ENCODE results near the gene SYT13.

SYT13 gene

DNA sequence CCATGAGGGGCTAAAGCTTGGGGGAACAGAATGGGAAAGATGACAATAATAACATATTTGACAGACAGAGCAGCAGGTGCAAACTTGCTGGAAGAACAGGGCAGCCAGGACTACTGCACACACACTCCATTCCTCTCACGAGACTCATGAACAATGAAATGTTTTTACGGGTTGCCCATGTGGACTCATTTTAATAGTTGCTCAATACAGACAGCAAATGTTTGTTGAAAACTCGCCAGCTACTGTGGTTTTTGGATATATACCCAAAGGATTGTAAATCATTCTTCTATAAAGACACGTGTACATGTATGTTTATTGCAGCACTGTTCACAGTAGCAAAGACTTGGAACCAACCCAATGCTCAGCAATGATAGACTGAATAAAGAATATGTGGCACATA, 10.3 kb downstream of the SYT13 start:
- no peak for DNase-seq (ENCODE audit: low read depth in 2 of 3, low spot score in 1 of 3)

DNA sequence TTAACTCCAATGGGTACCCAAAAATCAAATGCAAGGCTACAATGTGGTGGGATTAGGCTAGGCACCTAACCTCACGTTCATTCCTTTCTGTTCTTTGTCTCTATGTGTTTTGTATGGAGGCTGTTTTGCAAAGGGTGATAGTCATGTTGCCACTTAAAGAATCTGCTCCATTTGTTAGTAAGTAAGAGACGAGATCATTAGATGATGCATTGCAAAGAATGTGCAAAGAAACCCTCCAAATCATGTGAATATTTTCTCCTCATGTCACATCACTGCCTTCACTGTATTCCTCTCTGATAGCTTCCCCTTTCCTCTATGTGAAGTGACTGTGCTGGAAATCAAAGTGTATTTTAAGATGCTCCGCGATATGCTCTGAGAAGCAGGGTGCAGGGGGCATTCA, 11.9 kb downstream of the SYT13 start:
- DNase-seq (ENCODE audit: low read depth in 2 of 3, low spot score in 1 of 3): no peak

DNA sequence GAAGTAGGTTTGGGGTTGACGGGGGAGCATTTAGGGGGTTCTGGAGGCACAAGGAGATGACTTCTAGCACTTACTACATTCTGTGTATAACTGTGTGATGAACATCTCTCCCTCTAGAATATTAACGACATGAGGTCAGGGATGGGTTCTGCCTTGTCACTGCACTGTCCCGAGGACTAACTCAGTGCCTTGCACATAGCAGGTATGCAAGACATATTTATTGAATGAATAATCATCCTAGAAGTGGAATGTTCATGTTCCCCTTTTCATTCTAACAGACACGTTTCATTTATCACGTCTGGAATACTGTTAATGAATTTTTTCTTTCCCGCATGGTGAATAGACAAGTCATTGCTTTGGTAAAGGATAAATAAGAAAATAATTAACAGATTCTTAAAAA, 12.6 kb downstream of the SYT13 start:
- no peak for DNase-seq (ENCODE audit: low read depth in 2 of 3, low spot score in 1 of 3)

GRCh38 chr11:45272701-45273100, 13.4 kb downstream of the SYT13 start:
- no peak for DNase-seq (ENCODE audit: low read depth in 2 of 3, low spot score in 1 of 3)

GRCh38 chr11:45270946-45271716, 15.0 kb downstream of the SYT13 start:
- DNase-seq (ENCODE audit: low read depth in 2 of 3, low spot score in 1 of 3): no peak

GRCh38 chr11:45269678-45270077, 16.5 kb downstream of the SYT13 start:
- DNase-seq (ENCODE audit: low read depth in 2 of 3, low spot score in 1 of 3): no peak

DNA sequence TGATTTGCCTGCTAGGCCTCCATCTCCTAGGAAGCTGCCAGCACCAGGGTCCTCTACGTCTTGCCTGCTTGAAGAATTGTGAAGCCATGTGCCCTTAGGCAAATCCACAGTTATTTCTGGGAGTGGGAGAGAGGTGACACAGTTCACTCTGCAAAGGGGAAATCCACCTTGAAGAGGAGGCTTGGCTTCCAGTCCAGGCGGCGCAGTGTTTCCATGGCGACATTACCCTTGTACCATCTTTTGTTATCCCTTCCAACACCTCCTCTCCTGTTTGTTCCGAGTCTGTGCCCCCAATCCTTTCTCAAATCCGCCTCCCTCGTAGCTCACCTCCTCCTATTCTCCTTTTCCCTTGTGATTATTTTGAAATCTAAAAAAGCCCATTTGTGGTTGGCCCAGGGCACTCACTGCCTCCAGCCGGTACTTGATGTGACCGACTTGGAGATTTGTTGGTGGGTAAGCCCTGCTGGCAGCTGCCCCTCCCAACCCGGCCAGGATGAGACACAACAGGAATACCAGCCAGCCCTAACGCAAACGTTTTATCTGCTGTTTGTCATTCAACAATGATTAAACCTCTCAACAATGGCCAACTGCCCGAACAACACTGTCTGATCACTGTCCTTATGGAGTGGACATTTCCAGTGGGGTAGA, 18.4 kb downstream of the SYT13 start:
- DNase-seq (ENCODE audit: low read depth in 2 of 3, low spot score in 1 of 3): no peak

- peak in 2 of 3 donors; percentile 16 to 18 for DNase-seq (ENCODE audit: low read depth in 2 of 3, low spot score in 1 of 3)
Observed at GRCh38 chr11:45267052-45267451, 19.1 kb downstream of the SYT13 start.

- no peak for DNase-seq (ENCODE audit: low read depth in 2 of 3, low spot score in 1 of 3)
Observed at GRCh38 chr11:45266676-45267020, 19.5 kb downstream of the SYT13 start.

DNA sequence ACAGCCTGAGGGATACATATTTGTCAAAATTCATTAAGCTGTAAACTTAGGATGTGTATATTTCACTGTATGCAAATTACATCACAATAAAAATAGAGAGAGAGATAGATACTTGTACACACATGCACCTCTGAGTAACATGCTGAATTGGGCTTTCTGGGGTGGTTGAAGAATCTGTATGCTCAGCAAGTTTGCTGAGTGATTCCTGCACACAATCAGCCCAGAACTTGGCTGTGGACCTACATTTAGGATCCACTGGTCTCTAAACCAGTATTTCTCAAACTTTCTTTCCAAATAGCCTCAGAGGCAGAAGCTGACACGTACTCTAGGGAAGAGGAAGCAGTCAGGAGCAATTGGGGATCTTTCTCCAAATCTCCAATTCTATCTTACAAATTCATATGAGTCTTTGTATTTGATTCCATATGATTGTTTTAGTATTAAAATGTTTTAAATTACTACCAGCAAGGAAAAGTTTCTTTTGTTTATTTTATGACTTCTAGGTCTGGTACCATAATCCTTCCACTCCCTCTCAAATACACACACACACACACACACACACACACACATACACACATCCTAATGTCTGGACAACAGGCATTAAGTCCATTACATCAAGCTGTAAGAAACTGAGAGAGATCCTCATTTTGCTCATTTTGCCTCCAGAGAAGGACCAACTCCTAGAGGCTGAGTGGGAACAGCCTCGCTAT, 20.0 kb downstream of the SYT13 start:
- DNase-seq (ENCODE audit: low read depth in 2 of 3, low spot score in 1 of 3): no peak

DNA sequence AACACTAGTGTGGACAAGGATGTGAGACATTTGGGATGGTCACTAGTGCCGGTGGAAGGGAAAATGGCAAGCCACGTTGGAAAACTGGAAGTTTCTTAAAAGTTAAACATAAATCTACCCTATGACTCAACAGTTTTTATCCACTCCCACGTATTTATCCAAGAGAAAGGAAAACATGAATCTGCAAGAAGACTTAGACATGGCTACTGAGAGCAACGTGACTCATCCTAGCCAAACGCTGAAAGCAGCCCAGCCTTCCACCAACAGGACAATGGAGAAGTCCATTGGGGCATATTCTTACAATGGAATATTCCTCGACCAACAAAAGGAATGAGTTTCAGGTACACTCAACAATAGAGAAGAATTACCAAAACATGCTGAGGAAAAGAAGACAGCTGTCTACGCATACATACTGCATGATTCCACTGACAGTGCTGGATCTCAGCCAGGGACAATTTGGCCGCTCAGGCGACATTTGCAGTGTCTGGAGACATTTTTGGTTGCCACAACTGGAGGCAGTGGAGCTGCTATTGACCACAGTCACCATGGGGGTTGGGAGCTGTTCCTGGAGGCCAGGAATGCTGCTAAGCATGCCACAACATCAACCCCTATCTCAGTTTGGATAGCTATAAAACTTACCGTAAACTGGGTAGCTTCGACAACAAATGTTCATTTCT, 21.2 kb downstream of the SYT13 start:
- DNase-seq (ENCODE audit: low read depth in 2 of 3, low spot score in 1 of 3): no peak

- no peak for DNase-seq (ENCODE audit: low read depth in 2 of 3, low spot score in 1 of 3)
Observed at GRCh38 chr11:45263773-45264172, 22.4 kb downstream of the SYT13 start.

GRCh38 chr11:45262900-45263299, 23.2 kb downstream of the SYT13 start:
- DNase-seq (ENCODE audit: low read depth in 2 of 3, low spot score in 1 of 3): no peak

GRCh38 chr11:45260071-45260470, 26.1 kb downstream of the SYT13 start:
- DNase-seq (ENCODE audit: low read depth in 2 of 3, low spot score in 1 of 3): no peak

DNA sequence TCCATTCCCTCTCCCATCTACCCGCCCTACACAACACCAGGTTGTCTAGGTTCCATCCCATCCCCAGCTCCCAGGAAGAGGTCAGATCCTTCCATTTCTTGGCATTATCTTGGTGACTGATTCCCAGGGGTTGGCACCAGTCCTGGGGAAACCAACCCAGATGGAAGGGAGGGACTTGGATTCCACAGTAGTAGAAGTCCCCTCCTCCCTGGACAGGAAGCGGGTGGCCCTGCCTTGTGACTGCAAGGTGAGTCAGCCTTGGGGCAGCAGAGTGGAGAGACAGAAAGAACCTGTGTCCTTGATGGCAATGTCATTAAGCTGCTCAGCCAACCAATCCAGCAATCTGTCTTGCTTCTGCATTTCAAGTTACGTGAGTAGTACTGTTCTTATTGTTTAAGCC, 26.5 kb downstream of the SYT13 start:
- no peak for DNase-seq (ENCODE audit: low read depth in 2 of 3, low spot score in 1 of 3)

DNA sequence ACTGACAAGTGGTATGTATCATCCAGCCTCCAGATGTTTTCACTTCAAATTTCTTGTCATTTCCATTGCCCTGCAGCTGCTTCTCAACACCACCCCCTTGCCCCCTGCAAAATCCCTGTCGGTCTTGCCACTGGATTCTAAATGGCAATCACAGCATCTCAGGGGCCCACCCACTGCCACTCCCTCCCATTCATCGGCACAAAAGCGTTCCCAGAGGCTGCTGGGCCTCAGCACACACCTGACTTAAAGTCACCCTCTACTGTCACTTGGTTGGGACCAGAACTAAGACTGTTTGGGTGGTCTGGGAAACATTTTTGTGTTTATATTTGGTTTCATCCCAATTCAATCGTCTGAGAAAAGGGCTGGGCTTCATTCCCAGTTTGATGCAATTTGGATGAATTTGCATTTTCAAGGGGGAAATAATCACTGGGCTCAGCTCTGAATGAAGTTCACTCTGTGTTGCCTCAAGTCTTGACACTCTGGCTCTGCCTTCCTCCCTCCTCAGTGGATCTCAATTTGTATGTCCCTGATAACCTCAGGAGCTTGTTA, 27.1 kb downstream of the SYT13 start:
- no peak for DNase-seq (ENCODE audit: low read depth in 2 of 3, low spot score in 1 of 3)

- DNase-seq (ENCODE audit: low read depth in 2 of 3, low spot score in 1 of 3): no peak
Observed at GRCh38 chr11:45254070-45254469, 32.1 kb downstream of the SYT13 start.

- no peak for DNase-seq (ENCODE audit: low read depth in 2 of 3, low spot score in 1 of 3)
Observed at GRCh38 chr11:45253640-45254039, 32.5 kb downstream of the SYT13 start.

- no peak for DNase-seq (ENCODE audit: low read depth in 2 of 3, low spot score in 1 of 3)
Observed at GRCh38 chr11:45252877-45253276, 33.3 kb downstream of the SYT13 start.

- DNase-seq (ENCODE audit: low read depth in 2 of 3, low spot score in 1 of 3): peak in 2 of 3 donors; percentile 18 to 23
Observed at GRCh38 chr11:45252134-45252856, 33.8 kb downstream of the SYT13 start.

All from stimulated activated CD4-positive, alpha-beta T cell treated with anti-CD3 and anti-CD28 coated beads, Interleukin-12 subunit alpha, Interleukin-12 subunit beta, amount 100 ng/mL, for 48 hours (primary cell).